DND-41 (cell line): ENCODE data around the gene ZNF462.

Source experiments
- ATAC-seq: fragments of 200-7000 bp; cut with Tn5 transposase; 3 replicates; pipeline ENCODE4 v1.9.1; 2021; ENCODE audit warnings: low read depth; ENCODE audit not compliant: insufficient read depth
- DNase-seq: peaks from one replicate; pipeline ENCODE4 v3.0.0-alpha.2; 2020
- H2AFZ ChIP-seq: 2 replicates; pipeline ENCODE4 v1.6.0; 2012; ENCODE audit warnings: low read depth, low read length
- H3K27ac ChIP-seq: 2 replicates; pipeline ENCODE4 v1.5.1; 2012; ENCODE audit warnings: low read length, inconsistent platforms
- H3K27me3 ChIP-seq: fragments of 200-600 bp; sonication (generic); 2 replicates; pipeline ENCODE4 v1.6.0; 2012; ENCODE audit warnings: low read length, mild to moderate bottlenecking, inconsistent platforms; ENCODE audit not compliant: insufficient read depth, poor library complexity
- H3K36me3 ChIP-seq: 2 replicates; pipeline ENCODE4 v1.5.1; 2012; ENCODE audit warnings: low read length, inconsistent platforms; ENCODE audit not compliant: insufficient read depth
- H3K4me1 ChIP-seq: 2 replicates; pipeline ENCODE4 v1.5.1; 2012; ENCODE audit warnings: mild to moderate bottlenecking, low read length; ENCODE audit not compliant: insufficient read depth
- H3K4me2 ChIP-seq: 2 replicates; pipeline ENCODE4 v1.6.0; 2012; ENCODE audit warnings: mild to moderate bottlenecking, moderate library complexity, low read length, inconsistent platforms; ENCODE audit not compliant: insufficient read depth
- H3K4me3 ChIP-seq, 2 experiments: fragments of 200-600 bp in 1 of 2; shearing (Covaris generic) in 1 of 2; 2 replicates each; pipeline ENCODE4 v1.5.1; 2012 to 2016; ENCODE audit warnings: inconsistent platforms in 2 of 2, low read length in 2 of 2, mild to moderate bottlenecking in 2 of 2, low read depth in 1 of 2, moderate library complexity in 1 of 2
- H3K79me2 ChIP-seq: 2 replicates; pipeline ENCODE4 v1.6.0; 2012; ENCODE audit warnings: low read length, inconsistent platforms; ENCODE audit not compliant: insufficient read depth
- H3K9ac ChIP-seq: 2 replicates; pipeline ENCODE4 v1.6.0; 2012; ENCODE audit warnings: low read depth, mild to moderate bottlenecking, inconsistent platforms, low read length, moderate library complexity
- H3K9me3 ChIP-seq: 2 replicates; pipeline ENCODE4 v1.5.1; 2012; ENCODE audit warnings: low read length, moderate library complexity, mild to moderate bottlenecking, inconsistent platforms; ENCODE audit not compliant: insufficient read depth, severe bottlenecking
- H4K20me1 ChIP-seq: 2 replicates; pipeline ENCODE4 v1.6.0; 2012; ENCODE audit warnings: low read length; ENCODE audit not compliant: insufficient read depth
- CTCF ChIP-seq: IDR thresholded peaks from 2 replicates; pipeline ENCODE4 v1.5.1; 2012; ENCODE audit warnings: borderline replicate concordance, low read length, moderate library complexity, mild to moderate bottlenecking; ENCODE audit not compliant: poor library complexity, severe bottlenecking; ENCODE audit errors: extremely low read depth
- EZH2 ChIP-seq: IDR thresholded peaks from 3 replicates; pipeline ENCODE4 v1.6.1; 2012; ENCODE audit warnings: borderline replicate concordance, low read depth, mild to moderate bottlenecking, moderate library complexity, low read length, inconsistent platforms; ENCODE audit not compliant: severe bottlenecking

The ZNF462 gene

GRCh38 chr9:106962615-106963363 is 99.8 kb downstream of the ZNF462 start:
- Histone ChIP-seq H3K27me3 (no peaks in the 10 kb centered on the region), H3K4me1 (peaks cover 12% of the 10 kb centered on the region), H3K36me3 (no peaks in the 10 kb centered on the region), H3K9me3 (no peaks in the 10 kb centered on the region), H3K4me3 (no peak overlapping the region), H2AFZ (no peak overlapping the region), H3K9ac (no peak overlapping the region), H3K4me2 (no peak overlapping the region), H3K79me2 (no peaks in the 10 kb centered on the region), H4K20me1 (no peaks in the 10 kb centered on the region), H3K27ac (no peak overlapping the region)
- no peak for DNase-seq
- no peak for ATAC-seq
- TF ChIP-seq CTCF, result no peak
- TF ChIP-seq EZH2, result no peak

GRCh38 chr9:106963684-106964083 is 100.7 kb downstream of the ZNF462 start:
- Histone ChIP-seq H3K4me2 (no peak overlapping the region), H3K9me3 (no peaks in the 10 kb centered on the region), H3K9ac (no peak overlapping the region), H3K79me2 (no peaks in the 10 kb centered on the region), H2AFZ (no peak overlapping the region), H4K20me1 (no peaks in the 10 kb centered on the region), H3K4me1 (peaks cover 12% of the 10 kb centered on the region), H3K27ac (no peak overlapping the region), H3K36me3 (no peaks in the 10 kb centered on the region), H3K27me3 (no peaks in the 10 kb centered on the region), H3K4me3 (no peak overlapping the region)
- no peak for TF ChIP-seq EZH2
- no peak for TF ChIP-seq CTCF
- DNase-seq (peak; percentile 3), ATAC-seq (no peak)

- Histone ChIP-seq H3K36me3 (no peaks in the 10 kb centered on the region), H3K4me2 (peak overlapping the region; percentile 39; the same call in 1 of the 2 replicates), H3K9ac (no peak overlapping the region), H4K20me1 (no peaks in the 10 kb centered on the region), H3K27me3 (no peaks in the 10 kb centered on the region), H3K9me3 (no peaks in the 10 kb centered on the region), H3K27ac (no peak overlapping the region), H3K4me3 (no peak overlapping the region), H3K4me1 (peaks cover 12% of the 10 kb centered on the region), H3K79me2 (no peaks in the 10 kb centered on the region), H2AFZ (no peak overlapping the region)
- no peak for TF ChIP-seq CTCF
- TF ChIP-seq EZH2, result no peak
- ATAC-seq, result peak; percentile 75
- no peak for DNase-seq
These were observed 101.4 kb downstream of the ZNF462 start for GRCh38 chr9:106964329-106964728.
